MM.1S (cell line): Measurements from ENCODE around the gene KIAA0825.

Experiments used
- DNase-seq: peaks from one replicate; pipeline ENCODE4 v3.0.0-alpha.2; 2015
- H2AFZ ChIP-seq: fragments of 300-600 bp; sonication (generic); 2 replicates; pipeline ENCODE4 v1.6.0; 2016; ENCODE audit warnings: antibody characterized with exemption, low read length
- H3F3A ChIP-seq: fragments of 300-600 bp; sonication (generic); 2 replicates; pipeline ENCODE4 v1.6.1; 2016; ENCODE audit warnings: mild to moderate bottlenecking, antibody characterized with exemption, low read length, moderate library complexity, mixed read lengths; ENCODE audit not compliant: insufficient read depth
- H3K27ac ChIP-seq: fragments of 300-600 bp; sonication (generic); 2 replicates; pipeline ENCODE4 v1.5.1; 2016; ENCODE audit warnings: mild to moderate bottlenecking, low read length
- H3K27me3 ChIP-seq: fragments of 300-600 bp; sonication (generic); replicated peaks from 2 replicates; pipeline ENCODE4 v1.6.0; 2016; ENCODE audit warnings: low read length; ENCODE audit not compliant: insufficient read depth
- H3K36me3 ChIP-seq: fragments of 300-600 bp; sonication (generic); replicated peaks from 2 replicates; pipeline ENCODE4 v1.6.1; 2016; ENCODE audit warnings: mild to moderate bottlenecking, low read length, mixed read lengths; ENCODE audit not compliant: insufficient read depth
- H3K4me1 ChIP-seq: fragments of 300-600 bp; sonication (generic); 2 replicates; pipeline ENCODE4 v1.6.1; 2016; ENCODE audit warnings: low read length, mixed read lengths
- H3K4me2 ChIP-seq: fragments of 300-600 bp; sonication (generic); 2 replicates; pipeline ENCODE4 v1.6.0; 2016; ENCODE audit warnings: low read depth, low read length
- H3K4me3 ChIP-seq: fragments of 300-600 bp; sonication (generic); 2 replicates; pipeline ENCODE4 v1.5.1; 2016; ENCODE audit warnings: low read length, mixed read lengths
- H3K79me2 ChIP-seq: fragments of 300-600 bp; sonication (generic); 2 replicates; pipeline ENCODE4 v1.6.1; 2016; ENCODE audit warnings: mixed run types, low read length, mixed read lengths
- H3K9ac ChIP-seq: fragments of 300-600 bp; sonication (generic); 2 replicates; pipeline ENCODE4 v1.6.1; 2016; ENCODE audit warnings: low read length, mixed read lengths
- H3K9me2 ChIP-seq: fragments of 300-600 bp; sonication (generic); replicated peaks from 2 replicates; pipeline ENCODE4 v1.6.1; 2016; ENCODE audit warnings: mild to moderate bottlenecking, low read length, mixed read lengths; ENCODE audit not compliant: insufficient read depth
- H3K9me3 ChIP-seq: fragments of 300-600 bp; sonication (generic); replicated peaks from 2 replicates; pipeline ENCODE4 v1.6.1; 2016; ENCODE audit warnings: mild to moderate bottlenecking, low read length, mixed read lengths; ENCODE audit not compliant: insufficient read depth
- H4K20me1 ChIP-seq: fragments of 300-600 bp; sonication (generic); 2 replicates; pipeline ENCODE4 v1.6.1; 2016; ENCODE audit warnings: mild to moderate bottlenecking, low read length, moderate library complexity, mixed read lengths; ENCODE audit not compliant: insufficient read depth
- EZH2 ChIP-seq: fragments of 300-600 bp; sonication (generic); optimal IDR thresholded peaks from 2 replicates; pipeline ENCODE3; 2017; ENCODE audit warnings: low read depth, mild to moderate bottlenecking, antibody characterized with exemption, low read length, mixed read lengths
- EZH2phosphoT487 ChIP-seq: fragments of 300-600 bp; sonication (generic); IDR thresholded peaks from 2 replicates; pipeline ENCODE4 v1.6.1; 2018; ENCODE audit warnings: antibody characterized with exemption, low read length
- TF ChIP-seq, protein P1 (sequence below): fragments of 300-600 bp; sonication (generic); IDR thresholded peaks from 2 replicates; pipeline ENCODE4 v1.5.1; 2016; ENCODE audit warnings: antibody characterized with exemption, low read length, mixed read lengths

KIAA0825 gene

GRCh38 chr5:94503677-94504076 is 114.7 kb downstream of the KIAA0825 start:
- Histone ChIP-seq H3K4me1 (no peaks in the 10 kb centered on the region), H3F3A (no peaks in the 10 kb centered on the region), H3K9me3 (no peaks in the 10 kb centered on the region), H2AFZ (no peak overlapping the region), H4K20me1 (no peaks in the 10 kb centered on the region), H3K27me3 (no peaks in the 10 kb centered on the region), H3K4me2 (no peak overlapping the region), H3K4me3 (no peak overlapping the region), H3K79me2 (no peaks in the 10 kb centered on the region), H3K36me3 (no peaks in the 10 kb centered on the region), H3K9ac (no peak overlapping the region), H3K27ac (no peak overlapping the region), H3K9me2 (no peaks in the 10 kb centered on the region; the same call in 1 of the 2 replicates)
- TF ChIP-seq EZH2phosphoT487 (no peak), EZH2 (no peak)
- TF ChIP-seq, protein P1, sequence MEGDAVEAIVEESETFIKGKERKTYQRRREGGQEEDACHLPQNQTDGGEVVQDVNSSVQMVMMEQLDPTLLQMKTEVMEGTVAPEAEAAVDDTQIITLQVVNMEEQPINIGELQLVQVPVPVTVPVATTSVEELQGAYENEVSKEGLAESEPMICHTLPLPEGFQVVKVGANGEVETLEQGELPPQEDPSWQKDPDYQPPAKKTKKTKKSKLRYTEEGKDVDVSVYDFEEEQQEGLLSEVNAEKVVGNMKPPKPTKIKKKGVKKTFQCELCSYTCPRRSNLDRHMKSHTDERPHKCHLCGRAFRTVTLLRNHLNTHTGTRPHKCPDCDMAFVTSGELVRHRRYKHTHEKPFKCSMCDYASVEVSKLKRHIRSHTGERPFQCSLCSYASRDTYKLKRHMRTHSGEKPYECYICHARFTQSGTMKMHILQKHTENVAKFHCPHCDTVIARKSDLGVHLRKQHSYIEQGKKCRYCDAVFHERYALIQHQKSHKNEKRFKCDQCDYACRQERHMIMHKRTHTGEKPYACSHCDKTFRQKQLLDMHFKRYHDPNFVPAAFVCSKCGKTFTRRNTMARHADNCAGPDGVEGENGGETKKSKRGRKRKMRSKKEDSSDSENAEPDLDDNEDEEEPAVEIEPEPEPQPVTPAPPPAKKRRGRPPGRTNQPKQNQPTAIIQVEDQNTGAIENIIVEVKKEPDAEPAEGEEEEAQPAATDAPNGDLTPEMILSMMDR = no peak
- no peak for DNase-seq

- Histone ChIP-seq H3K9me3 (no peaks in the 10 kb centered on the region), H3K9me2 (no peaks in the 10 kb centered on the region; the same call in 1 of the 2 replicates), H3F3A (no peaks in the 10 kb centered on the region), H2AFZ (no peak overlapping the region), H3K4me2 (no peak overlapping the region), H3K9ac (no peak overlapping the region), H3K36me3 (no peaks in the 10 kb centered on the region), H3K27ac (no peak overlapping the region), H3K27me3 (no peaks in the 10 kb centered on the region), H3K79me2 (no peaks in the 10 kb centered on the region), H3K4me3 (no peak overlapping the region), H4K20me1 (no peaks in the 10 kb centered on the region), H3K4me1 (no peaks in the 10 kb centered on the region)
- DNase-seq = no peak
- TF ChIP-seq EZH2 = no peak
- TF ChIP-seq, protein P1 = no peak
- TF ChIP-seq EZH2phosphoT487 = no peak
Observed at GRCh38 chr5:94501365-94501764, 117.0 kb downstream of the KIAA0825 start.

- H2AFZ ChIP-seq = no peak overlapping the region
- no peaks in the 10 kb centered on the region for H3K27me3 ChIP-seq
- no peak overlapping the region for H3K9ac ChIP-seq
- TF ChIP-seq, protein P1 = no peak
- TF ChIP-seq EZH2 (no peak), EZH2phosphoT487 (no peak)
- DNase-seq = no peak
- H3K9me3 ChIP-seq = no peaks in the 10 kb centered on the region
- no peaks in the 10 kb centered on the region for H3F3A ChIP-seq
- H3K4me3 ChIP-seq = no peak overlapping the region
- H3K79me2 ChIP-seq = no peaks in the 10 kb centered on the region
- no peaks in the 10 kb centered on the region for H3K9me2 ChIP-seq
- no peaks in the 10 kb centered on the region for H3K4me1 ChIP-seq
- H4K20me1 ChIP-seq = no peaks in the 10 kb centered on the region
- H3K27ac ChIP-seq = no peak overlapping the region
- H3K36me3 ChIP-seq = no peaks in the 10 kb centered on the region
- no peak overlapping the region for H3K4me2 ChIP-seq
Observed at GRCh38 chr5:94499806-94500205, 118.6 kb downstream of the KIAA0825 start.
